Loucy (cell line): Measurements from ENCODE around the gene SYNGR1.

Experiments
- H2AFZ ChIP-seq: fragments of 200-600 bp; sonication (generic); 2 replicates; pipeline ENCODE4 v1.6.0; 2016; ENCODE audit warnings: antibody characterized with exemption, mild to moderate bottlenecking, low read length, moderate library complexity
- H3F3A ChIP-seq: fragments of 200-600 bp; 2 replicates; pipeline ENCODE4 v1.6.0; 2016; ENCODE audit warnings: antibody characterized with exemption, low read depth, mild to moderate bottlenecking
- H3K27me3 ChIP-seq: fragments of 200-600 bp; sonication (generic); 2 replicates; pipeline ENCODE4 v1.6.1; 2014; ENCODE audit warnings: low read length, mild to moderate bottlenecking; ENCODE audit not compliant: insufficient read depth, poor library complexity, severe bottlenecking
- H3K36me3 ChIP-seq: fragments of 200-600 bp; sonication (generic); 2 replicates; pipeline ENCODE4 v1.6.1; 2016; ENCODE audit warnings: low read length; ENCODE audit not compliant: insufficient read depth
- H3K4me1 ChIP-seq: fragments of 200-600 bp; sonication (generic); 2 replicates; pipeline ENCODE4 v1.5.1; 2014; ENCODE audit warnings: low read length, mild to moderate bottlenecking; ENCODE audit not compliant: insufficient read depth, poor library complexity, severe bottlenecking
- H3K4me2 ChIP-seq: fragments of 200-600 bp; sonication (generic); 2 replicates; pipeline ENCODE4 v1.6.0; 2014; ENCODE audit warnings: antibody characterized with exemption, low read length, low read depth, mild to moderate bottlenecking; ENCODE audit not compliant: poor library complexity, severe bottlenecking
- H3K4me3 ChIP-seq: fragments of 200-600 bp; sonication (generic); 2 replicates; pipeline ENCODE4 v1.5.1; 2014; ENCODE audit warnings: low read length, mild to moderate bottlenecking, mixed read lengths; ENCODE audit not compliant: poor library complexity, severe bottlenecking
- H3K79me2 ChIP-seq: fragments of 200-600 bp; sonication (generic); 2 replicates; pipeline ENCODE4 v1.6.1; 2014; ENCODE audit warnings: low read length; ENCODE audit not compliant: insufficient read depth
- H3K9ac ChIP-seq: fragments of 200-600 bp; sonication (generic); 2 replicates; pipeline ENCODE4 v1.6.0; 2014; ENCODE audit warnings: mild to moderate bottlenecking, low read depth, low read length, moderate library complexity; ENCODE audit not compliant: poor library complexity, severe bottlenecking
- H3K9me2 ChIP-seq: fragments of 200-600 bp; sonication (generic); replicated peaks from 2 replicates; pipeline ENCODE4 v1.6.1; 2016; ENCODE audit warnings: low read depth, low read length, mixed read lengths
- H3K9me3 ChIP-seq: fragments of 200-600 bp; sonication (generic); 2 replicates; pipeline ENCODE4 v1.6.1; 2014; ENCODE audit warnings: mild to moderate bottlenecking, antibody characterized with exemption, low read length, low read depth; ENCODE audit not compliant: insufficient read depth
- H4K20me1 ChIP-seq: fragments of 200-600 bp; sonication (generic); 2 replicates; pipeline ENCODE4 v1.6.0; 2014; ENCODE audit warnings: antibody characterized with exemption, low read length, mild to moderate bottlenecking; ENCODE audit not compliant: insufficient read depth, poor library complexity, severe bottlenecking
- EZH2phosphoT487 ChIP-seq: fragments of 200-600 bp; IDR thresholded peaks from 2 replicates; pipeline ENCODE4 v1.6.1; 2018; ENCODE audit warnings: antibody characterized with exemption, mild to moderate bottlenecking, moderate library complexity, borderline replicate concordance
- TF ChIP-seq, protein P1 (sequence below): fragments of 200-600 bp; sonication (generic); conservative IDR thresholded peaks from 2 replicates; pipeline ENCODE4 v1.5.1; 2014; ENCODE audit warnings: mild to moderate bottlenecking, antibody characterized with exemption, low read length

The SYNGR1 gene

DNA sequence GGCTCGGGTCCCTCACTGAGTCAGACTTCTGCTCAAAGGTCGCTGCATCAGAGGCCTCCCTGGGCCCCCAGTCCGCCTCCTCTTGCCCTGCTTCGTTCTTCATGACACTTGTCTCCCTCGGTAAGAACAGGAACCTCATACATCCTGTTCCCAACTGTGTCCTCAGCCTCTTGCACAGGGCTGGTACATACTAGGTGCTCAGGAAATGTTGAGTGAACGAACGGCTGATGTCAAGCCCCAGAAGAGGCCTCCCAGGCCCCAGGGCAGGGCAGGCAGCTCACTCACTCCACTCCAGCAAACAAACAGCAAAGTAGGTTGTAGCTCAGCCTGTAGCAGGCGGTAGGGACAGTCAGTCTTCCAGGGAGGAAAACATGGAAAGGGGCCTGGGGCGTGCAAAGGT is 17.2 kb downstream of the SYNGR1 start:
- H4K20me1 ChIP-seq = no peaks in the 10 kb centered on the region
- no peaks in the 10 kb centered on the region for H3F3A ChIP-seq
- no peak overlapping the region for H2AFZ ChIP-seq
- H3K4me3 ChIP-seq = no peak overlapping the region
- TF ChIP-seq, protein P1, sequence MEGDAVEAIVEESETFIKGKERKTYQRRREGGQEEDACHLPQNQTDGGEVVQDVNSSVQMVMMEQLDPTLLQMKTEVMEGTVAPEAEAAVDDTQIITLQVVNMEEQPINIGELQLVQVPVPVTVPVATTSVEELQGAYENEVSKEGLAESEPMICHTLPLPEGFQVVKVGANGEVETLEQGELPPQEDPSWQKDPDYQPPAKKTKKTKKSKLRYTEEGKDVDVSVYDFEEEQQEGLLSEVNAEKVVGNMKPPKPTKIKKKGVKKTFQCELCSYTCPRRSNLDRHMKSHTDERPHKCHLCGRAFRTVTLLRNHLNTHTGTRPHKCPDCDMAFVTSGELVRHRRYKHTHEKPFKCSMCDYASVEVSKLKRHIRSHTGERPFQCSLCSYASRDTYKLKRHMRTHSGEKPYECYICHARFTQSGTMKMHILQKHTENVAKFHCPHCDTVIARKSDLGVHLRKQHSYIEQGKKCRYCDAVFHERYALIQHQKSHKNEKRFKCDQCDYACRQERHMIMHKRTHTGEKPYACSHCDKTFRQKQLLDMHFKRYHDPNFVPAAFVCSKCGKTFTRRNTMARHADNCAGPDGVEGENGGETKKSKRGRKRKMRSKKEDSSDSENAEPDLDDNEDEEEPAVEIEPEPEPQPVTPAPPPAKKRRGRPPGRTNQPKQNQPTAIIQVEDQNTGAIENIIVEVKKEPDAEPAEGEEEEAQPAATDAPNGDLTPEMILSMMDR = no peak
- no peak for TF ChIP-seq EZH2phosphoT487
- H3K9me3 ChIP-seq = no peaks in the 10 kb centered on the region
- H3K79me2 ChIP-seq = no peaks in the 10 kb centered on the region; the same call in 1 of the 2 replicates
- H3K4me1 ChIP-seq = peaks cover 7% of the 10 kb centered on the region
- H3K27me3 ChIP-seq = no peaks in the 10 kb centered on the region
- no peaks in the 10 kb centered on the region for H3K9me2 ChIP-seq
- no peak overlapping the region for H3K4me2 ChIP-seq
- H3K36me3 ChIP-seq = no peaks in the 10 kb centered on the region
- H3K9ac ChIP-seq = no peak overlapping the region

DNA sequence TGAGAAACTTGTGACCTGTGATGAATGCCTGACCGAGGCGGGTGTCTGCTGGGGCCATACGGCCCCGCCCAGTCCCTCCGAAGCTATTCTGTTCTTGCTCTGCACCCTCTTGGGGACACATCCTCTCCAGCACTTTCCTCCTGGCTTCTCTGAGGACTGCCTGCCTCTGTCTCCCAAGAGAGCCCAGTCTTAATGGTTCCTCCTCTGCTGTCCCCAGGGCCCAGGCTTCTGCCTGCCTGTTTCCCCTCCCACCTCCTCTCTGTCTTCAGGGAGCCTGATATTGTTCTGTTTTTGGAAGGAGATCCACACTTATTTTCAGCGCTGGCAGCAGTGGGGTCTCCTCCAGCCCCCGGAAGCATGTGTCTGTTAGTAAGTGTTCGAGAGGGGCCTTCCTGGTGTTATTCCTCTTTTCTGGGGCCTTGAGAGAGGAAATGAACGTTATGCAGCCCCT is 18.7 kb downstream of the SYNGR1 start:
- no peaks in the 10 kb centered on the region for H3K36me3 ChIP-seq
- H3K4me1 ChIP-seq = peaks cover 7% of the 10 kb centered on the region
- H3K27me3 ChIP-seq = no peaks in the 10 kb centered on the region
- H4K20me1 ChIP-seq = no peaks in the 10 kb centered on the region
- H3K9ac ChIP-seq = no peak overlapping the region
- no peak overlapping the region for H2AFZ ChIP-seq
- no peaks in the 10 kb centered on the region for H3K9me3 ChIP-seq
- H3K79me2 ChIP-seq = no peaks in the 10 kb centered on the region; the same call in 1 of the 2 replicates
- no peaks in the 10 kb centered on the region for H3K9me2 ChIP-seq
- no peak overlapping the region for H3K4me3 ChIP-seq
- TF ChIP-seq, protein P1 = no peak
- no peak for TF ChIP-seq EZH2phosphoT487
- no peak overlapping the region for H3K4me2 ChIP-seq
- no peaks in the 10 kb centered on the region for H3F3A ChIP-seq

DNA sequence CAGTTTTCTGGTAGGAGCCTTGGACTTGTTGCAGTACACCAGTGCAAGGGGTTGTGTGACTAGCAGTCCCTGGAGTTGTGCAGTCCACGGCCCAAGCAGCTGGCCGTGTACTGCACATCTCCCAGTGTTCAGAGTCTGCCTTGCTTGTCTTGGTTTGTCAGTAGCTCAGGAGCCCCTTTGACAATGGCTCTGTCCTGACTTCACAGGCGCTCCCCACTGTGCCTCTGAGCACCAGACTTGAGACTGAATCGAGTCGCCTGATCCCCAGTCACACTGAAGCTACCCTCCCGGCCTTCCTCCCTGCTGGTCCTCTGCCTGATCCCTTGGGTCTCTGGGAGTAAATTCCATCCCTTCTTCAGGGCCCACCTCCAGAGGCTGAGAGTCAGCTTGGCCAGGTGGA is 19.4 kb downstream of the SYNGR1 start:
- no peaks in the 10 kb centered on the region for H3K9me3 ChIP-seq

More for the DNA sequence above, 19.4 kb downstream of the SYNGR1 start:
- no peaks in the 10 kb centered on the region for H3K27me3 ChIP-seq
- no peak overlapping the region for H3K9ac ChIP-seq
- H3K4me2 ChIP-seq = no peak overlapping the region
- H2AFZ ChIP-seq = no peak overlapping the region
- TF ChIP-seq, protein P1 = no peak
- no peak for TF ChIP-seq EZH2phosphoT487
- H3F3A ChIP-seq = no peaks in the 10 kb centered on the region
- H4K20me1 ChIP-seq = no peaks in the 10 kb centered on the region
- H3K36me3 ChIP-seq = no peaks in the 10 kb centered on the region
- H3K79me2 ChIP-seq = no peaks in the 10 kb centered on the region; the same call in 1 of the 2 replicates
- H3K9me2 ChIP-seq = no peaks in the 10 kb centered on the region
- peaks cover 7% of the 10 kb centered on the region for H3K4me1 ChIP-seq
- no peak overlapping the region for H3K4me3 ChIP-seq
